Measurements from ENCODE around the gene TSPAN11. TPM values are rescaled to one million over a fixed set of nuclear protein-coding genes. Genes with fewer than 3 reads are reported as not detected.

Gene TSPAN11
- total and polyA plus RNA-seq, 2 of the 4 experiments (the other 2 are of a cell fraction), result 0.18 to 0.26 TPM

- no peaks in the 10 kb centered on the region for H3K79me1 ChIP-seq (ENCODE audit: low read depth in 1 of 2, low read length in 2 of 2)
- no peak overlapping the region for H4K8ac ChIP-seq (ENCODE audit: low read depth in 2 of 2, low read length in 2 of 2)
- no TSS peak for BruUV-seq (replicated peaks)
- H3K9ac ChIP-seq (ENCODE audit: low read depth, low read length), result no peak overlapping the region
- intact Hi-C loops (cut with micrococcal nuclease) (no loop called here), in situ Hi-C loops (cut with MboI; ENCODE audit: low sequenced_read_pairs) (no loop called here), dilution Hi-C loops (cut with HindIII; ENCODE audit: low sequenced_read_pairs, unreplicated experiment) (no loop called here)
- no peak overlapping the region for H3K4me2 ChIP-seq (ENCODE audit: low read depth, low read length)
- no peak overlapping the region for H4K5ac ChIP-seq (ENCODE audit: low read depth, low read length)
- H3K9me1 ChIP-seq (ENCODE audit: insufficient read depth, low read length), result peaks cover 5% of the 10 kb centered on the region; the same call in 1 of the 2 replicates
- no peak overlapping the region for H2AFZ ChIP-seq (replicated peaks; ENCODE audit: low read length, poor library complexity)
- CTCF ChIA-PET, result no interaction called here
- no peak overlapping the region for H2BK15ac ChIP-seq (ENCODE audit: low read depth, low read length)
- H3K14ac ChIP-seq (replicated peaks; ENCODE audit: low read depth, low read length), result no peak overlapping the region
- no peaks in the 10 kb centered on the region for H3K9me3 ChIP-seq (ENCODE audit: control insufficient read depth, insufficient read depth, low read length)
- H2BK120ac ChIP-seq (ENCODE audit: low read depth, low read length), result no peak overlapping the region
- H3K18ac ChIP-seq (ENCODE audit: low read depth, low read length), result no peak overlapping the region
- H2BK5ac ChIP-seq (ENCODE audit: low read depth, low read length, poor library complexity, severe bottlenecking), result no peak overlapping the region
- H2BK20ac ChIP-seq (ENCODE audit: low read depth, low read length), result no peak overlapping the region
- ATAC-seq (ENCODE audit: low read depth) (no peak), DNase-seq (no peak)
- H4K20me1 ChIP-seq (ENCODE audit: insufficient read depth, low read length), result no peaks in the 10 kb centered on the region
- no peaks in the 10 kb centered on the region; the same call in 1 of the 2 replicates for H3K27me3 ChIP-seq (ENCODE audit: control insufficient read depth, insufficient read depth, low read length)
- no peak overlapping the region for H3K4ac ChIP-seq (ENCODE audit: low read depth, low read length)
- TF ChIP-seq NFE2L2 (IDR thresholded peaks at IDR 0.05; ENCODE audit: low read depth, low read length) (no peak), CHD1 (IDR thresholded peaks at IDR 0.05; ENCODE audit: low read depth, low read length) (no peak), BHLHE40 (IDR thresholded peaks at IDR 0.05; ENCODE audit: low read depth, low read length) (no peak), ELK1 (IDR thresholded peaks at IDR 0.05; ENCODE audit: borderline replicate concordance, low read depth, low read length) (no peak), MXI1 (IDR thresholded peaks at IDR 0.05; ENCODE audit: borderline replicate concordance, low read depth, low read length) (no peak), RAD21 (IDR thresholded peaks at IDR 0.05; ENCODE audit: low read length) (no peak), POLR2A (IDR thresholded peaks at IDR 0.05; ENCODE audit: low read depth, low read length) (no peak), MAFK (IDR thresholded peaks at IDR 0.05; ENCODE audit: low read depth, low read length) (no peak), MAZ (IDR thresholded peaks at IDR 0.05; ENCODE audit: borderline replicate concordance, low read depth, low read length) (no peak), RFX5 (IDR thresholded peaks at IDR 0.05; ENCODE audit: low read depth, low read length) (no peak), FOS (IDR thresholded peaks at IDR 0.05; ENCODE audit: low read depth, low read length) (no peak), SMC3 (IDR thresholded peaks at IDR 0.05; ENCODE audit: low read depth, low read length) (no peak), RCOR1 (IDR thresholded peaks at IDR 0.05; ENCODE audit: insufficient replicate concordance, low read length) (no peak), CEBPB (IDR thresholded peaks at IDR 0.05; ENCODE audit: low read depth, low read length) (no peak), USF2 (IDR thresholded peaks at IDR 0.05; ENCODE audit: low read depth, low read length) (no peak)
- TF ChIP-seq, protein P1, sequence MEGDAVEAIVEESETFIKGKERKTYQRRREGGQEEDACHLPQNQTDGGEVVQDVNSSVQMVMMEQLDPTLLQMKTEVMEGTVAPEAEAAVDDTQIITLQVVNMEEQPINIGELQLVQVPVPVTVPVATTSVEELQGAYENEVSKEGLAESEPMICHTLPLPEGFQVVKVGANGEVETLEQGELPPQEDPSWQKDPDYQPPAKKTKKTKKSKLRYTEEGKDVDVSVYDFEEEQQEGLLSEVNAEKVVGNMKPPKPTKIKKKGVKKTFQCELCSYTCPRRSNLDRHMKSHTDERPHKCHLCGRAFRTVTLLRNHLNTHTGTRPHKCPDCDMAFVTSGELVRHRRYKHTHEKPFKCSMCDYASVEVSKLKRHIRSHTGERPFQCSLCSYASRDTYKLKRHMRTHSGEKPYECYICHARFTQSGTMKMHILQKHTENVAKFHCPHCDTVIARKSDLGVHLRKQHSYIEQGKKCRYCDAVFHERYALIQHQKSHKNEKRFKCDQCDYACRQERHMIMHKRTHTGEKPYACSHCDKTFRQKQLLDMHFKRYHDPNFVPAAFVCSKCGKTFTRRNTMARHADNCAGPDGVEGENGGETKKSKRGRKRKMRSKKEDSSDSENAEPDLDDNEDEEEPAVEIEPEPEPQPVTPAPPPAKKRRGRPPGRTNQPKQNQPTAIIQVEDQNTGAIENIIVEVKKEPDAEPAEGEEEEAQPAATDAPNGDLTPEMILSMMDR (conservative IDR thresholded peaks at IDR 0.05; ENCODE audit: low read depth, low read length), result no peak
- H3K27ac ChIP-seq (ENCODE audit: insufficient read depth, low read length), result no peak overlapping the region
- POLR2A ChIA-PET (ENCODE audit: unreplicated experiment), result no interaction called here
- peaks cover 10% of the 10 kb centered on the region for H3K4me1 ChIP-seq (ENCODE audit: control insufficient read depth, insufficient read depth, low read length)
- no peak overlapping the region for H2AK5ac ChIP-seq (ENCODE audit: low read depth, low read length)
- no peaks in the 10 kb centered on the region for H3K36me3 ChIP-seq (ENCODE audit: control insufficient read depth, insufficient read depth, low read length)
- WGBS, 2 experiments (ENCODE audit: extremely low coverage in 2 of 2, insufficient read length in 1 of 2), result no CpG with 5 or more reads among the region's 4 CpGs
- H3K23ac ChIP-seq (ENCODE audit: low read depth, low read length), result no peak overlapping the region
- no peak overlapping the region for H4K91ac ChIP-seq (ENCODE audit: insufficient read depth, low read depth, low read length)
- H3K4me3 ChIP-seq (ENCODE audit: insufficient read depth, low read depth, low read length), result no peak overlapping the region
- no peak overlapping the region for H2AK9ac ChIP-seq (replicated peaks; ENCODE audit: low read depth, low read length, poor library complexity)
- H3K56ac ChIP-seq (ENCODE audit: extremely low read depth, insufficient read depth, low read length), result no peak overlapping the region
Observed at GRCh38 chr12:30993766-30994165, 67.2 kb downstream of the TSPAN11 start.

Measured in IMR-90 (cell line).